ENCODE results near the gene CENPT.

CENPT gene

GRCh38 chr16:67883146-67883871, 35.8 kb upstream of the CENPT start:
- peaks cover 5% of the 10 kb centered on the region for H3K79me1 ChIP-seq (ENCODE audit: low read depth, low read length)
- no peak overlapping the region for H3K4me3 ChIP-seq (ENCODE audit: low read length in 2 of 2)
- no peak overlapping the region for H3K4ac ChIP-seq (ENCODE audit: low read length)
- no CpG with 5 or more reads among the region's 6 CpGs for WGBS, 2 donors (ENCODE audit: extremely low coverage in 2 of 2, insufficient read length in 2 of 2, insufficient replicate concordance in 1 of 2)
- H2BK12ac ChIP-seq (ENCODE audit: low read length): no peak overlapping the region
- H3K14ac ChIP-seq (ENCODE audit: low read length): no peak overlapping the region
- no peak overlapping the region for H4K8ac ChIP-seq (ENCODE audit: low read depth, low read length)
- no peak overlapping the region for H3K18ac ChIP-seq (ENCODE audit: low read length)
- no peak overlapping the region for H2AK5ac ChIP-seq (ENCODE audit: low read depth, low read length)
- no peak overlapping the region for H2BK5ac ChIP-seq (ENCODE audit: low read length)
- H3K9ac ChIP-seq (ENCODE audit: low read depth, low read length, poor library complexity): no peak overlapping the region
- H2BK120ac ChIP-seq (ENCODE audit: low read depth, low read length): no peak overlapping the region
- H3K4me2 ChIP-seq (ENCODE audit: insufficient read depth, low read length, poor library complexity, severe bottlenecking): no peak overlapping the region
- no peak overlapping the region for H3K23ac ChIP-seq (ENCODE audit: low read depth, low read length, poor library complexity)
- no peaks in the 10 kb centered on the region for H3K27me3 ChIP-seq (ENCODE audit: control insufficient read depth in 3 of 3, insufficient read depth in 3 of 3, low read depth in 1 of 3, low read length in 3 of 3)
- no peak overlapping the region for H3K27ac ChIP-seq (replicated peaks; ENCODE audit: low read length)
- no peak overlapping the region for H4K91ac ChIP-seq (ENCODE audit: low read depth, low read length, poor library complexity)
- no peak for DNase-seq (ENCODE audit: low spot score)
- peaks cover 54 to 68% of the 10 kb centered on the region in 2 donors for H3K36me3 ChIP-seq (replicated peaks in 1 of 2; ENCODE audit: control insufficient read depth in 2 of 2, insufficient read depth in 2 of 2, low read length in 2 of 2)
- H3K9me3 ChIP-seq (replicated peaks in 1 of 2; ENCODE audit: control insufficient read depth in 2 of 2, insufficient read depth in 1 of 2, low read depth in 1 of 2, low read length in 2 of 2): peaks cover 0 to 1% of the 10 kb centered on the region in 2 donors
- H2BK15ac ChIP-seq (ENCODE audit: low read length): no peak overlapping the region
- no peak overlapping the region for H2AFZ ChIP-seq (ENCODE audit: low read length)
- H3K4me1 ChIP-seq (ENCODE audit: control insufficient read depth in 2 of 2, insufficient read depth in 1 of 2, low read depth in 1 of 2, low read length in 2 of 2): peaks cover 0 to 3% of the 10 kb centered on the region in 2 donors

DNA sequence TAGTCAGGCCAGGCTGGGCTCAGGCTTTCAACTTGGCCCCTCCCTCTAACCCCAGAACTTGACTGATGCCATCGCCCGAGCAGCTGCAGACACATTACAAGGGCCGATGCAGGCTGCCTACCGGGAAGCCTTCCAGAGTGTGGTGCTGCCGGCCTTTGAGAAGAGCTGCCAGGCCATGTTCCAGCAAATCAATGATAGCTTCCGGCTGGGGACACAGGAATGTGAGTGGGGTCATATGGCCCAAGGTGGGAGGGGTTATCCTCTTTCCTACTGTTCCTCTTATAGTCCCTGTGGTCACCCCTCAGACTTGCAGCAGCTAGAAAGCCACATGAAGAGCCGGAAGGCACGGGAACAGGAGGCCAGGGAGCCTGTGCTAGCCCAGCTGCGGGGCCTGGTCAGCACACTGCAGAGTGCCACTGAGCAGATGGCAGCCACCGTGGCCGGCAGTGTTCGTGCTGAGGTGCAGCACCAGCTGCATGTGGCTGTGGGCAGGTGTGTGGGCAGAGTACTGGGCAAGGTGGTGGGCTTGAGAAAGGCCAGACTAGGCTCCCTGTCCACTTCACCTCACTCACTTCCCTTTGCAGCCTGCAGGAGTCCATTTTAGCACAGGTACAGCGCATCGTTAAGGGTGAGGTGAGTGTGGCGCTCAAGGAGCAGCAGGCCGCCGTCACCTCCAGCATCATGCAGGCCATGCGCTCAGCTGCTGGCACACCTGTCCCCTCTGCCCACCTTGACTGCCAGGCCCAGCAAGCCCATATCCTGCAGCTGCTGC, 35.1 kb upstream of the CENPT start:
- no peak overlapping the region for H2BK15ac ChIP-seq (ENCODE audit: low read length)
- no CpG with 5 or more reads among the region's 18 CpGs for WGBS, 2 donors (ENCODE audit: extremely low coverage in 2 of 2, insufficient read length in 2 of 2, insufficient replicate concordance in 1 of 2)
- no peak overlapping the region for H3K4me3 ChIP-seq (ENCODE audit: low read length in 2 of 2)
- no peak overlapping the region for H3K4ac ChIP-seq (ENCODE audit: low read length)
- H4K91ac ChIP-seq (ENCODE audit: low read depth, low read length, poor library complexity): no peak overlapping the region
- H3K4me2 ChIP-seq (ENCODE audit: insufficient read depth, low read length, poor library complexity, severe bottlenecking): no peak overlapping the region
- no peak overlapping the region for H3K14ac ChIP-seq (ENCODE audit: low read length)
- no peak overlapping the region for H2BK5ac ChIP-seq (ENCODE audit: low read length)
- H2BK120ac ChIP-seq (ENCODE audit: low read depth, low read length): no peak overlapping the region
- no peak overlapping the region for H2BK12ac ChIP-seq (ENCODE audit: low read length)
- H2AFZ ChIP-seq (ENCODE audit: low read length): no peak overlapping the region
- peaks cover 5% of the 10 kb centered on the region for H3K79me1 ChIP-seq (ENCODE audit: low read depth, low read length)
- no peak overlapping the region for H3K18ac ChIP-seq (ENCODE audit: low read length)
- no peaks in the 10 kb centered on the region for H3K27me3 ChIP-seq (ENCODE audit: control insufficient read depth in 3 of 3, insufficient read depth in 3 of 3, low read depth in 1 of 3, low read length in 3 of 3)
- no peak overlapping the region for H2AK5ac ChIP-seq (ENCODE audit: low read depth, low read length)
- H3K36me3 ChIP-seq (replicated peaks in 1 of 2; ENCODE audit: control insufficient read depth in 2 of 2, insufficient read depth in 2 of 2, low read length in 2 of 2): peaks cover 62 to 75% of the 10 kb centered on the region in 2 donors
- H3K9ac ChIP-seq (ENCODE audit: low read depth, low read length, poor library complexity): no peak overlapping the region
- no peak for DNase-seq (ENCODE audit: low spot score)
- H3K4me1 ChIP-seq (ENCODE audit: control insufficient read depth in 2 of 2, insufficient read depth in 1 of 2, low read depth in 1 of 2, low read length in 2 of 2): peaks cover 0 to 3% of the 10 kb centered on the region in 2 donors
- no peak overlapping the region for H3K23ac ChIP-seq (ENCODE audit: low read depth, low read length, poor library complexity)
- no peak overlapping the region for H3K27ac ChIP-seq (replicated peaks; ENCODE audit: low read length)
- peaks cover 0 to 1% of the 10 kb centered on the region in 2 donors for H3K9me3 ChIP-seq (replicated peaks in 1 of 2; ENCODE audit: control insufficient read depth in 2 of 2, insufficient read depth in 1 of 2, low read depth in 1 of 2, low read length in 2 of 2)
- no peak overlapping the region for H4K8ac ChIP-seq (ENCODE audit: low read depth, low read length)

- Histone ChIP-seq H3K79me1 (ENCODE audit: low read depth, low read length) (peaks cover 8% of the 10 kb centered on the region), H3K23ac (ENCODE audit: low read depth, low read length, poor library complexity) (no peak overlapping the region), H2BK5ac (ENCODE audit: low read length) (no peak overlapping the region), H3K9ac (ENCODE audit: low read depth, low read length, poor library complexity) (no peak overlapping the region), H2AK5ac (ENCODE audit: low read depth, low read length) (no peak overlapping the region), H3K27ac (replicated peaks; ENCODE audit: low read length) (no peak overlapping the region), H3K4me1 (ENCODE audit: control insufficient read depth in 2 of 2, insufficient read depth in 1 of 2, low read depth in 1 of 2, low read length in 2 of 2) (peaks cover 0 to 3% of the 10 kb centered on the region in 2 donors), H2BK15ac (ENCODE audit: low read length) (no peak overlapping the region), H2BK120ac (ENCODE audit: low read depth, low read length) (no peak overlapping the region), H3K4me2 (ENCODE audit: insufficient read depth, low read length, poor library complexity, severe bottlenecking) (no peak overlapping the region), H2BK12ac (ENCODE audit: low read length) (no peak overlapping the region), H3K36me3 (replicated peaks in 1 of 2; ENCODE audit: control insufficient read depth in 2 of 2, insufficient read depth in 2 of 2, low read length in 2 of 2) (peaks cover 70 to 84% of the 10 kb centered on the region in 2 donors), H4K8ac (ENCODE audit: low read depth, low read length) (no peak overlapping the region), H4K91ac (ENCODE audit: low read depth, low read length, poor library complexity) (no peak overlapping the region), H3K14ac (ENCODE audit: low read length) (no peak overlapping the region), H3K18ac (ENCODE audit: low read length) (no peak overlapping the region), H2AFZ (ENCODE audit: low read length) (no peak overlapping the region), H3K27me3 (ENCODE audit: control insufficient read depth in 3 of 3, insufficient read depth in 3 of 3, low read depth in 1 of 3, low read length in 3 of 3) (no peaks in the 10 kb centered on the region), H3K9me3 (replicated peaks in 1 of 2; ENCODE audit: control insufficient read depth in 2 of 2, insufficient read depth in 1 of 2, low read depth in 1 of 2, low read length in 2 of 2) (peaks cover 0 to 1% of the 10 kb centered on the region in 2 donors), H3K4ac (ENCODE audit: low read length) (no peak overlapping the region), H3K4me3 (ENCODE audit: low read length in 2 of 2) (no peak overlapping the region)
- no peak for DNase-seq (ENCODE audit: low spot score)
- no CpG with 5 or more reads among the region's 21 CpGs for WGBS, 2 donors (ENCODE audit: extremely low coverage in 2 of 2, insufficient read length in 2 of 2, insufficient replicate concordance in 1 of 2)
Observed at GRCh38 chr16:67881621-67882161, 34.2 kb upstream of the CENPT start.

- no peak overlapping the region for H3K4me2 ChIP-seq (ENCODE audit: insufficient read depth, low read length, poor library complexity, severe bottlenecking)
- no peak overlapping the region for H2BK12ac ChIP-seq (ENCODE audit: low read length)
- peaks cover 0 to 1% of the 10 kb centered on the region in 2 donors for H3K9me3 ChIP-seq (replicated peaks in 1 of 2; ENCODE audit: control insufficient read depth in 2 of 2, insufficient read depth in 1 of 2, low read depth in 1 of 2, low read length in 2 of 2)
- peak overlapping the region; percentile 71 for H3K23ac ChIP-seq (ENCODE audit: low read depth, low read length, poor library complexity)
- peaks cover 8% of the 10 kb centered on the region for H3K79me1 ChIP-seq (ENCODE audit: low read depth, low read length)
- H4K8ac ChIP-seq (ENCODE audit: low read depth, low read length): no peak overlapping the region
- no peak overlapping the region for H4K91ac ChIP-seq (ENCODE audit: low read depth, low read length, poor library complexity)
- H3K4ac ChIP-seq (ENCODE audit: low read length): no peak overlapping the region
- no peak overlapping the region for H2BK120ac ChIP-seq (ENCODE audit: low read depth, low read length)
- H2BK15ac ChIP-seq (ENCODE audit: low read length): no peak overlapping the region
- H3K14ac ChIP-seq (ENCODE audit: low read length): no peak overlapping the region
- no peak overlapping the region for H3K18ac ChIP-seq (ENCODE audit: low read length)
- H3K27me3 ChIP-seq (ENCODE audit: control insufficient read depth in 3 of 3, insufficient read depth in 3 of 3, low read depth in 1 of 3, low read length in 3 of 3): no peaks in the 10 kb centered on the region
- peaks cover 77 to 95% of the 10 kb centered on the region in 2 donors for H3K36me3 ChIP-seq (replicated peaks in 1 of 2; ENCODE audit: control insufficient read depth in 2 of 2, insufficient read depth in 2 of 2, low read length in 2 of 2)
- H2AK5ac ChIP-seq (ENCODE audit: low read depth, low read length): no peak overlapping the region
- H2BK5ac ChIP-seq (ENCODE audit: low read length): no peak overlapping the region
- H3K4me3 ChIP-seq (ENCODE audit: low read length in 2 of 2): no peak overlapping the region
- H2AFZ ChIP-seq (ENCODE audit: low read length): no peak overlapping the region
- H3K4me1 ChIP-seq (ENCODE audit: control insufficient read depth in 2 of 2, insufficient read depth in 1 of 2, low read depth in 1 of 2, low read length in 2 of 2): peaks cover 0 to 3% of the 10 kb centered on the region in 2 donors
- no peak overlapping the region for H3K9ac ChIP-seq (ENCODE audit: low read depth, low read length, poor library complexity)
- no peak for DNase-seq (ENCODE audit: low spot score)
- no peak overlapping the region for H3K27ac ChIP-seq (replicated peaks; ENCODE audit: low read length)
- no CpG with 5 or more reads among the region's 13 CpGs for WGBS, 2 donors (ENCODE audit: extremely low coverage in 2 of 2, insufficient read length in 2 of 2, insufficient replicate concordance in 1 of 2)
Observed at GRCh38 chr16:67880584-67880983, 33.1 kb upstream of the CENPT start.

Data from neuronal stem cell (in vitro differentiated cells).